ENCODE results near the gene PDE9A.

PDE9A gene

GRCh38 chr21:42646836-42647235 is 6.6 kb upstream of the PDE9A start:
- H3K4me2 ChIP-seq (ENCODE audit: insufficient read depth, low read length) = no peak overlapping the region
- peaks cover 8% of the 10 kb centered on the region; the same call in 1 of the 2 replicates for H4K20me1 ChIP-seq (ENCODE audit: insufficient read depth, low read length)
- no peak overlapping the region for H3K4me3 ChIP-seq (ENCODE audit: low read depth in 1 of 2, low read length in 2 of 2)
- ATAC-seq (ENCODE audit: insufficient read depth, low read depth) (no peak), DNase-seq (no peak)
- no peaks in the 10 kb centered on the region for H3K79me2 ChIP-seq (ENCODE audit: insufficient read depth, low read length)
- H3K36me3 ChIP-seq (ENCODE audit: insufficient read depth, low read length) = no peaks in the 10 kb centered on the region
- no peaks in the 10 kb centered on the region for H3K4me1 ChIP-seq (ENCODE audit: insufficient read depth, low read length)
- H2AFZ ChIP-seq (ENCODE audit: low read depth, low read length) = no peak overlapping the region
- TF ChIP-seq EZH2 (IDR thresholded peaks at IDR 0.05; ENCODE audit: borderline replicate concordance, low read depth, low read length, severe bottlenecking) (no peak), CTCF (IDR thresholded peaks at IDR 0.05; ENCODE audit: borderline replicate concordance, extremely low read depth, low read length, poor library complexity, severe bottlenecking) (no peak)
- peaks cover 5% of the 10 kb centered on the region for H3K27me3 ChIP-seq (ENCODE audit: insufficient read depth, low read length, poor library complexity)
- no peak overlapping the region for H3K9ac ChIP-seq (ENCODE audit: low read depth, low read length)
- no peaks in the 10 kb centered on the region for H3K9me3 ChIP-seq (ENCODE audit: insufficient read depth, low read length, severe bottlenecking)
- H3K27ac ChIP-seq (ENCODE audit: low read length) = no peak overlapping the region

DNA sequence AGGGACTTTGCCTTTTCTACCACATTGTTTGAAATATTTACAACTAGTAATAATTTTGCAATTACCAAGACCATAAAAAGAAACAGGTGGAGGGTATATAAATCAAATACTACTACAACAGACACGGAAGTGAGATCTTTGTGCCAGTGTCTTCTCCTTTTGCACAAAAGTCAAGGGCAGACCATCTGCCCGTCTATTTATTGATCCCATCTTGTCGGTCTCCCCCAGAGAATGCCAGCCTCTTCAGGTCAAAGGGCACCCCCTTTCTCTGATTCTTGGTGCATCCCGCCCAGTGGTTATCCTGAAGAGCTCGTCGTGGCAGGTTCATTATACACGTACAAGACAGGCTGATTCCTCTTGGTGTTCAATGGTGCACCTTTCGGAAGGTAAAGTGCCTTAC is 4.8 kb upstream of the PDE9A start:
- TF ChIP-seq EZH2 (IDR thresholded peaks at IDR 0.05; ENCODE audit: borderline replicate concordance, low read depth, low read length, severe bottlenecking) = no peak
- no peak for TF ChIP-seq CTCF (IDR thresholded peaks at IDR 0.05; ENCODE audit: borderline replicate concordance, extremely low read depth, low read length, poor library complexity, severe bottlenecking)
- Histone ChIP-seq H3K27me3 (ENCODE audit: insufficient read depth, low read length, poor library complexity) (peaks cover 19% of the 10 kb centered on the region), H3K9me3 (ENCODE audit: insufficient read depth, low read length, severe bottlenecking) (no peaks in the 10 kb centered on the region), H3K79me2 (ENCODE audit: insufficient read depth, low read length) (no peaks in the 10 kb centered on the region), H3K9ac (ENCODE audit: low read depth, low read length) (no peak overlapping the region), H4K20me1 (ENCODE audit: insufficient read depth, low read length) (peaks cover 20% of the 10 kb centered on the region), H3K4me2 (ENCODE audit: insufficient read depth, low read length) (no peak overlapping the region), H3K27ac (ENCODE audit: low read length) (no peak overlapping the region), H3K4me3 (ENCODE audit: low read depth in 1 of 2, low read length in 2 of 2) (no peak overlapping the region), H2AFZ (ENCODE audit: low read depth, low read length) (no peak overlapping the region), H3K4me1 (ENCODE audit: insufficient read depth, low read length) (peaks cover 5% of the 10 kb centered on the region; the same call in 1 of the 2 replicates), H3K36me3 (ENCODE audit: insufficient read depth, low read length) (no peaks in the 10 kb centered on the region)
- no peak for DNase-seq
- ATAC-seq (ENCODE audit: insufficient read depth, low read depth) = no peak

DNA sequence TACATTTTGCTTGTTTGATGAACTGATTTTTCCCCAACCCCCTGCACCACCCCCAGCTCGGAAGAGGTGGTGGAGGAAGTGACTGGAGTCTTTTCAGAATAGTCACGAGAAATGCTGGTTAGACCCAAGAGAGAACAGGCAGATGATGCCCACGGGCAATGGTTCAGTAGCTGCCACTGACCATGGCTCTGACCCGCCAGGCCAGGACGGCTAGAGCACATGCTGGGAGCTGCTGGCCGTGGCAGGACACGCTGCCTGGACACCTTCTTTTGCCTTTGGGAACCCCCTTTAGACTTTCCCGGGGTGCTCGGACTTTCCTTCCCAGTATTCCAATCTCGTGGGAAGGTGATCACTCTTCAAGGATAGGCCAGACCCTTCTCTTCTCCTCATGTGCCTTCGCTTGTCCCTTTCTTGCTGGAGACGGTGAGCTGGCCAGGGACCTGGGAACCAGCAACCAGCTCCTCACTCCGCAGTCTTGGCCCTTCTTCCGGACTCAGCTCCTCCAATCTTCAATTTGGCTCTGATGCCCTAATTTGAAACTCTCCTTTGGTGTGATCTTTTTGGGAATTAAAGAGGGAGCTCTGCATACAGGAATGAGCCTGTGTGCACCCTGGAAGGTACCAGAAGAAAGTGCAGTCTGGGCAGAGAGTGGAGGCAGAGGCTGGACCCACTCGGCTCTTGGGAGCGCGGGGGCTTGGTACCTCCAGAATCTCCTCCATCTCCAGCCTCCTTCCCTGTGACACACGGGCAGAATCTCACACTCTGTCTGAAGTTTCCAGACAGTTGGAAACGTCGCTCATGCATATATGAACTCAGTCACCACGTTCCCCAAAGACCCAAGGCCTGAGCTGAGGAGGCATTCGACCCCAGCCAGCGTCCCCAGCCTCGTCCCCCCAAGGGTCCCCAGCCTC is 4.0 kb upstream of the PDE9A start:
- DNase-seq = no peak
- ATAC-seq (ENCODE audit: insufficient read depth, low read depth) = no peak
- H3K9ac ChIP-seq (ENCODE audit: low read depth, low read length) = no peak overlapping the region
- H4K20me1 ChIP-seq (ENCODE audit: insufficient read depth, low read length) = peaks cover 23% of the 10 kb centered on the region
- no peak overlapping the region for H3K4me3 ChIP-seq (ENCODE audit: low read depth in 1 of 2, low read length in 2 of 2)
- H3K4me1 ChIP-seq (ENCODE audit: insufficient read depth, low read length) = peaks cover 12% of the 10 kb centered on the region
- TF ChIP-seq EZH2 (IDR thresholded peaks at IDR 0.05; ENCODE audit: borderline replicate concordance, low read depth, low read length, severe bottlenecking) (no peak), CTCF (IDR thresholded peaks at IDR 0.05; ENCODE audit: borderline replicate concordance, extremely low read depth, low read length, poor library complexity, severe bottlenecking) (no peak)
- H3K4me2 ChIP-seq (ENCODE audit: insufficient read depth, low read length) = no peak overlapping the region
- H3K9me3 ChIP-seq (ENCODE audit: insufficient read depth, low read length, severe bottlenecking) = no peaks in the 10 kb centered on the region
- H2AFZ ChIP-seq (ENCODE audit: low read depth, low read length) = no peak overlapping the region
- no peaks in the 10 kb centered on the region for H3K36me3 ChIP-seq (ENCODE audit: insufficient read depth, low read length)
- H3K27me3 ChIP-seq (ENCODE audit: insufficient read depth, low read length, poor library complexity) = peaks cover 26% of the 10 kb centered on the region
- H3K27ac ChIP-seq (ENCODE audit: low read length) = no peak overlapping the region
- H3K79me2 ChIP-seq (ENCODE audit: insufficient read depth, low read length) = no peaks in the 10 kb centered on the region

All from DND-41 (cell line).